C4-2B (cell line): ENCODE measurements around the gene ADD3.
"Not testable (repeated sequence)": the region's sequence is repeated elsewhere in the genome, so short reads cannot be mapped to it uniquely, and the experiment has no call there.

Experiments
- H3K27ac ChIP-seq: fragments of 450-650 bp; 2 replicates; pipeline ENCODE4 v1.5.1; 2017
- ZFX ChIP-seq: fragments of 450-650 bp; IDR thresholded peaks from 2 replicates; pipeline ENCODE4 v1.6.1; 2017
- TF ChIP-seq, protein P1 (sequence below): fragments of 450-650 bp; conservative IDR thresholded peaks from 2 replicates; pipeline ENCODE4 v1.5.1; 2017; ENCODE audit warnings: mild to moderate bottlenecking

The ADD3 gene

DNA sequence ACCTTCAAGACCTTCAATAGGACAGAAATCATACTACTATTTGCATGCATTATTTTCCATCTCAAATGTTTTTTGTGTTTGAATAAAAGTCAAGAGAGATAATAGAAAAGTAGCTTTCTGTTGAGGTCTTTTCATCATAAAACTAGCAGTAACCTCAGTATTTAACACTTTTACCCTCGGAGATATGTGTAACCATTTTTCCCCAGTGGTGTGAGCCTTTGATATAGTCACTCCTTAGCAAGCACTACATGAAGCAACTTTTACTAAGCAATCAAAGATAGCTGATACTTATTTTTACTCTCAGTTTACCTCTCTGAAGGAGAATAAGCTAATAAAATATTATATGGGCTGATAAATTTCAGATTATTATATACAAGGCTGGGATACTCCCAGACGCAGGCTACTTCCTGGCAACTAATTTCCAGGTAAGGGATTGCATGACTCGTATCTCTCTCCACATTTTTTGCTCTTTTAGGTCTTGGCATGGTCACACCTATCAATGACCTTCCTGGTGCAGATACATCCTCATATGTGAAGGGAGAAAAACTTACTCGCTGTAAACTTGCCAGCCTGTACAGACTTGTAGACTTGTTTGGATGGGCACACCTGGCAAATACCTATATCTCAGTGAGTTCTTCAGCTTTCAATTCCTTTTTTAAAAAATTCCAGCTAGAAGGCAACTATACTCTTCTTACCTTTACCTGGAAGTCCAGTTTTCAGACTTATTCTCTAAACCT is 108.2 kb downstream of the ADD3 start:
- TF ChIP-seq, protein P1, sequence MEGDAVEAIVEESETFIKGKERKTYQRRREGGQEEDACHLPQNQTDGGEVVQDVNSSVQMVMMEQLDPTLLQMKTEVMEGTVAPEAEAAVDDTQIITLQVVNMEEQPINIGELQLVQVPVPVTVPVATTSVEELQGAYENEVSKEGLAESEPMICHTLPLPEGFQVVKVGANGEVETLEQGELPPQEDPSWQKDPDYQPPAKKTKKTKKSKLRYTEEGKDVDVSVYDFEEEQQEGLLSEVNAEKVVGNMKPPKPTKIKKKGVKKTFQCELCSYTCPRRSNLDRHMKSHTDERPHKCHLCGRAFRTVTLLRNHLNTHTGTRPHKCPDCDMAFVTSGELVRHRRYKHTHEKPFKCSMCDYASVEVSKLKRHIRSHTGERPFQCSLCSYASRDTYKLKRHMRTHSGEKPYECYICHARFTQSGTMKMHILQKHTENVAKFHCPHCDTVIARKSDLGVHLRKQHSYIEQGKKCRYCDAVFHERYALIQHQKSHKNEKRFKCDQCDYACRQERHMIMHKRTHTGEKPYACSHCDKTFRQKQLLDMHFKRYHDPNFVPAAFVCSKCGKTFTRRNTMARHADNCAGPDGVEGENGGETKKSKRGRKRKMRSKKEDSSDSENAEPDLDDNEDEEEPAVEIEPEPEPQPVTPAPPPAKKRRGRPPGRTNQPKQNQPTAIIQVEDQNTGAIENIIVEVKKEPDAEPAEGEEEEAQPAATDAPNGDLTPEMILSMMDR, result no peak

DNA sequence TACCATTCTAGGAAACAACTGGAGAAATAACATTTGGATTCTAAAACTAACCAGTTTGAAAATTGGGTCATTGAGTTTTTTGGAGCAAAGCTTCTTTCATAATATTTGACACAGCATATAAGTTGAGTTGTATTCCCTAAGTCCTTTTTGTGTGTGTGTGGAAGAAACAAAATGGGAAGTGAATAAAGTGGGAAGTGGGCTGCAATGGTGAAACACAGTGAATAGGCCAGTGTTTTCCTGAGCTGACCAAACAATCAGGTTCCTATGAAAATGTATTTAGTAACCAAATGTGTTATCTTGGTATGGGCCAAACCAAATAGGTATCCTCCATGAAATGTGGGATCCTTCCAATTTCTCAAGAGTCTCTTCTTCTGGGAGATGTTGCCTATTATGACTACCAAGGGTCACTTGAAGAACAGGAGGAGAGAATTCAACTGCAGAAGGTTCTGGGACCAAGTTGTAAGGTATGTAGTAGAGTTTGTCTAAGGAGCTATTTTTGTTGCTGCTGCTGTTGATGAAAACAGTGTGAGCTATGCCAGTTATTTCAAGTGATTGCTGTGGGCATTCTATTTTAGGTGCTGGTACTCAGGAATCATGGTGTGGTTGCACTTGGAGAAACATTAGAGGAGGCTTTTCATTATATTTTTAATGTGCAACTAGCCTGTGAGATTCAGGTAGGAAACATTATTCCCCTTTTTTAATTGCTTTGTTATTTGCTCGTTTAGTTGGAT is 111.3 kb downstream of the ADD3 start:
- TF ChIP-seq ZFX, result no peak
- TF ChIP-seq, protein P1, result no peak
- no peak overlapping the region for H3K27ac ChIP-seq

More for the DNA sequence above, 108.2 kb downstream of the ADD3 start:
- H3K27ac ChIP-seq, result no peak overlapping the region

DNA sequence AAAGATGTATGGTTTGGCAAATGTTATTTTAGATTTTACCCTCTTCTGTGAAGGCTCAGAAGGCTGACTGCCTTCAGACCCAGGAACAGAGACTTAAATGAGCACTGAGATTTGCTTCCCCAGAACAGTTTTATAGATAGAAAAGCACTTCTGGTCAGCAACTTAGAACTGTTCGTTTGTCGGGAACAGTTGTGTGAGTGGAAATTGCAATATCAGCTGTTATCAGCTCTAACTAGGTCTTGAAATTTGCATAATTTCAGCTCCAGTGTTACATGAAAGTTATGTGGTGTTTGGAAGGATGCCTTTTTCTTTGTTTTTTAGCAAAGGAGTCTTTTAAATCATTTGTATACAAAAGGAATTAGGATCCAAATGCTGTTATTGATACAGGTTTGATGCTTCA is 115.8 kb downstream of the ADD3 start:
- H3K27ac ChIP-seq, result no peak overlapping the region
- TF ChIP-seq ZFX, result no peak
- TF ChIP-seq, protein P1, result no peak

DNA sequence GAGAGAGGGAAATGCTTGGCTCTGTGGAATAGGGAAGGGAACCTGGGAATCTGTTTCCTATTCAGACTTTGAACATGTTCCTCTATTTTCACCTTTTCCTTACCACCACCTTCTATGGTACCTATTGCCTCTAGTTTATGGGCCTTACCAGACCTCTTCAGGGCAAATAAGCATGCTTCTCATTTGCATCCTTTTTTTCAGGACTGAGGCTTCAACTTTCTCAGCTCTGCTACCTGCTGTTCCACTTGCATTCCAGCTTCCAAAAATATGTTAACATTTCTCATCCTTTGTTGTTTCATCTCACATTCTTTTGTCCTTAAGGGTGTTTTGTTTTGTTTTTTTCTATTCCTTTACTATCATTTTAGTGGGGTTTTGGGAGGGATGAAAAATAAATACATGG is 121.7 kb downstream of the ADD3 start:
- no peak overlapping the region for H3K27ac ChIP-seq
- TF ChIP-seq, protein P1, result no peak
- TF ChIP-seq ZFX, result no peak

DNA sequence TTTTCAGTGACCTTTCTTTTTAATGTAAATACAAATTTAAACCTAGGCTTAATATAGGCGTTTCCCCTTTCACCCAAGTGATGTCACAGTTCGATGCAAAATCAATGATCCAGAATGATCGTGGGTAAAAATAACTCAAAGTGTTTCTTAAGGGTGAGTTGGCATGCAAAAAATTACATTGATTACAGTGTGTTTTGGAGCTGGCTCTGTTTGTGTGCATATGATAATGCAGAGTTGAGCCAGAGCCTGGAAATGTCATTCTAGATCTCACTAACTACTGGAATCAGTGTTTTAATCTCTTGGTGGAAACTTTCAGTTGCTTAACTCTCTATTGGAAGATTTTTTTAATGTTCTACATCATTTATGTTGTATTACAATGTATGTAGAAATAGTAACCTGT is 127.1 kb downstream of the ADD3 start:
- no peak for TF ChIP-seq ZFX
- TF ChIP-seq, protein P1, result no peak
- no peak overlapping the region for H3K27ac ChIP-seq

DNA sequence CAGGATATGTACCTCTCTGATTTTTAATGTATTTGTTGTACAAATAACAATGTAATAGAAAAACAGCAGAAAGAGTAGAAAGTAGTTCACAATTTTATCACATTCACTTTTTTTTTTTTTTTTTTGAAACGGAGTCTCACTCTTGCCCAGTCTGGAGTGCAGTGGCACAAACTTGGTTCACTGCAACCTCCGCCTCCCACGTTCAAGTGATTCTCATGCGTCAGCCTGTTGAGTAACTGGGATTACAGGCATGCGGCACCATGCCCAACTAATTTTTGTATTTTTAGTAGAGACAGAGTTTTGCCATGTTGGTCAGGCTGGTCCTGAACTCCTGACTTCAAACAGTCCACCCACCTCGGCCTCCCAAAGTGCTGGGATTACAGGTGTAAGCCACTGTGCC is 128.1 kb downstream of the ADD3 start:
- not testable (repeated sequence) for H3K27ac ChIP-seq

DNA sequence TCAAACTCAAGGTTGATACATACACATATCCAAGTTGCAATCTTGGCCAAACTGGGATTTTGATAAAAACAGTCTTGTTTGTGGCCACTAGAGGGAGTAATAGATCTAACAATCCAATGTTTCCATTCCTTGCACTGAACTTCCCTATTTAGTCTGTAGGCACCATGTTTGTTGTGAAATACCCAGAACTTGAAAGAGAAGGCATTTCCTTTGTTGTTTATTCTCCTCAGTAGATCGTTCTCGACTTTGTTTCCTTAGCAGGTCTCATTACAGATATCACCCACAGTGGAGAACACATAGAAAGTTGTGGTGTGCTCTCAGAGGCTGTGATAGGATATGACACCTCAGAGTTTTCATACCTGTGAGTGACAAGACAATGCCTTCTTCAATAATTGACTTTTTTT is 129.4 kb downstream of the ADD3 start:
- TF ChIP-seq, protein P1, result peak; percentile 85
- TF ChIP-seq ZFX, result no peak
- H3K27ac ChIP-seq, result no peak overlapping the region
